ENCODE data around the gene CPLANE1.
"Not testable (repeated sequence)": the region's sequence is repeated elsewhere in the genome, so short reads cannot be mapped to it uniquely, and the experiment has no call there.

The CPLANE1 gene

DNA sequence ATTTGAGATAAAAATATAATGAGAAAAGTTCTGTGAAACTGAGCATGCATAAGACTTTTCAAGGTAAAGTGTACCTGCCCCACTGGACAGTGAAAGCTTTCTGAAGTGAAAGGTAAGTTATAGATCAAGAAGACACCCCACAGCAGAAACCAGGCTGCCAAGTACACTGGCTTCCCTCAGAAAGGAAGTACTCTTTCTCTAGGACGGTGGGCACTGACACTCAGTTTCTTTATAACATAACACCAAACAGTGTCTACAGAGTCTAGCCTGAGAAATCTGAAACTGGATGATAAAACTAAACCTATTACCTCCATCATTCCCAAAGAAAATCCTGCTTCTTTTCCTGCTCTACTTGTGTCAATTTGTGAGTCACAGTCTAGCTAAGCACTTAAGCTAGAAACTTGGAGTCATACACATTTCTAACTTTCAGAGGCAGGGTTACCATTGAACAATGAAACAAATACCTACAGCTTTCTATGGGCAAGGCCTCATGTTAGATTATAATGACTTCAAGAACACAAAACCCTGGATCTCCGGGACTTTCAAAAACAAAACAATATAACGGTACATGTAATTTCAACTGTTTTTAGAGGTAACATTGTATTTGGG is 136.7 kb downstream of the CPLANE1 start:
- no peak for DNase-seq

DNA sequence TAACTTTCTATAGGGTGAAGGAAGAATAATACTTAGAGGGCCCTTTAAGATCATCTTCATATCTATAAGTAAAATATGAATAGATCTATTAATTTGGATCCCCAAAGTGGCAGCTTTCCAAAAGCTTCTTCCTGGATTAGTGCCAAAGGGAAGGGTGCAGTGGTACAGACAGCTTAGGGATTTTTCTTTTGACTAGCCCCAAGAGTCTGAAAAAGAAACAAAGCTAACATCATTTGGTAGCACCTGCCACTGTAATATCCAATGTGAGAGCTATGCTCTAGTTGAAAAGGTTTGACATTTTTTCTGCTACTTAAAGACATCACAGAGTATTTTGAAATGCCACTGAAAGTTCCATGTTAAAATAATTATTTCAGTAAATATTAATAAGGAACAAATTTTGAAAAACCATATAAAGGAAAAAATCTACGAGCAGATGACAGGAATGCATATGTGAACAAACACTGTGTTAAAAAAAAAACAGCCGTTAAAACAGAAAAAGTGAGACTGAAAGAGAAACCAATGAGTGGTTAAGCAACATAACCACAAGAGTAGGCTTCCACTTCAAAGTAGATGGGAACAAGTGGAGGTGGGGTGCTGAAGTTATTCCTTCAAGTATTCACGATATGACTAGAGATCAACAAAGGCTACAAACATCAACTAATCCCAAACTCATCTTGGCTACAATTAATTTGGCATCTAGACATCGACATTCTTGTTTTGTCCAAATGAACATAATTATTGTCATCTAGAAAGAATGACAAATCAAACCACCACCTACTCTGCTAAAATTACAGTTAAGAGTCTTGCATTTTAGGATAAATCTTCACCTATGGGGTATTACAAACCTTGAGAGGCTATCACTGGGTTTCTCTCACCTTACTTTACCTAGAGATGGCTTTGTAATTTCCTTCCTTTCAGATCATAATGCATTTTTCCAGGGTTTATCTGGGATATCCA is 137.5 kb downstream of the CPLANE1 start:
- no peak for DNase-seq

DNA sequence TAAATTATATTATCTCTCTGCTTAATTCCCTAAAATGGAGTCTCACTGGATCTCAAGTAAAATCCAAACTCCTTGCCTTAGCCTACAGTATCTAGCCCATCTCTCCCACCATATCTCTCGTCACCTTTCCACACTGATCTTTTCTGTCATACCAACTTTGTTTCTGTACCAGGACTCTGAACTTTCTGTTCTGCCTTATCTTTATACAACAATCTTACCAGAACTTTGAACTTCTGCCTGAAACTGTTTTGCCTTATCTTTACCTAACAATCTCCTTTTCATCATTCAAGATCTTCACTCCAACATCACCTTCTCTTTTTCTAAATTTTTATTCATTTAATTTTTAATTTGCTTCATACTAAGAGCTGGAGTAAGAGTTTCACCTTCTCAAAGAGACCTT is 139.0 kb downstream of the CPLANE1 start:
- DNase-seq: no peak

DNA sequence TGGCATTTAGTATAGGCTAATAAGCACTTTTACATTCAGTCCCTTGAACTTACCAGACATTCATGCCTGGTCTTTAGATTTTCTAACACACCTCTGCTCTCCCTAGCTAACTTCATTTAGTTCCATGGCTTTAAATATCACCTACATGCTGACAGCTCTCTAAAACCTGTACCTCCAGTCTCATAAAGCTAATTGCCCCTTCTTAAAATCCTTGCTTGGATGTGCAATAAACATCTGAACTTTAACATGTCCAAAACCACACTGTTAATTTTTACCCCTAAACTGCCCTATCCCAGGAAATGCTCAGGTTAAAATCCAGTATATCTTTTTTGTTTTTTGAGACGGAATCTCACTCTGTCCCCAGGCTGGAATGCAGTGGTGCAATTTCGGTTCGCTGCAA is 139.8 kb downstream of the CPLANE1 start:
- no peak for DNase-seq

DNA sequence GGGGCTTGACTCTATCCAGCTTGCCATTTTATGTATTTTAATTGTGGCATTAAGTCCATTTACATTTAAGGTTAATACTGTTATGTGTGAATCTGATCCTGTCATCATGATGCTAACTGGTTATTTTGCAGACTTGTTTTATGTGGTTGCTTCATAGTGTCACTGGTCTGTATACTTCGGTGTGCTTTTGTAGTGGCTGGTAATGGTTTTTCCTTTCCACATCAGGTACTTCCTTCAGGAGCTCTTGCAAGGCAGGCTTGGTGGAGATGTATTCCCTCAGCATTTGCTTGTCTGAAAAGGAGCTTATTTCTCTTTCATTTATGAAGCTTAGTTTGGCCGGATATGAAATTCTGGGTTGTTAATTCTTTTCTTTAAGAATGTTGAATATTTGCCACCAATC is 145.9 kb downstream of the CPLANE1 start:
- DNase-seq: no peak

DNA sequence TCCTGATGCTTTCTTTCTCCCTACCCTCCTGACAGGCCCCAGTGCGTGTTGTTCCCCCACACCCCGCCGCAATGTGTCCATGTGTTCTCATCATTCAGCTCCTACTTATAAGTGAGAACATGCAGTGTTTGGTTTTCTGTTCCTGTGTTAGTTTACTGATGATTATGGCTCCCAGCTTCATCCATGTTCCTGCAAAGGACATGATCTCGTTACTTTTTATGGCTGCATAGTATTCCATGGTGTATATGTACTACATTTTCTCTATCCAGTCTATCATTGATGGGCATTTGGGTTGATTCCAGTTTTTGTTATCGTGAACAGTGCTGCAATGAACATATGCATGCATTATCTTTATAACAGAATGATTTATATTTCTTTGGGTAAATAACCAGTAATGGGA is 149.9 kb downstream of the CPLANE1 start:
- not testable (repeated sequence) for DNase-seq

DNA sequence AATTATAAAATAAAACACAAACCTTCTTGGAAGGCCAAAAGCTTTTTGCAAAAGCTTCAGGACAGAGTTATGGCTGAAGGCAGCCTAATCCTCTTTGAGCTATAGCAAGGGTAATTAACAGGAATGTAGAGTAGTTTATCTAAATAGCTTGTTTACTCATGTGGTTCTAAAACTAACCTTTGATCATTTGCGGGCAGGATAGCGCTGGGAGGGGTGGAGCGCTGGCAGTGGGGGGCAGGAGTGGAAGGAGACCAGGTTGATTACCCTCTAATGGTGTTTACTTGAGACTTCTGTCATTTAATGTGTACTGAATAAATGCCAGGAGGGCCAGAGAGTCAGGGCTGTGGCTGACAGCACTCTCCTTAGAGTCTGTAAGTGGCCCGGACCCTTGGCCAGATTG is 155.4 kb downstream of the CPLANE1 start:
- not testable (repeated sequence) for DNase-seq

DNA sequence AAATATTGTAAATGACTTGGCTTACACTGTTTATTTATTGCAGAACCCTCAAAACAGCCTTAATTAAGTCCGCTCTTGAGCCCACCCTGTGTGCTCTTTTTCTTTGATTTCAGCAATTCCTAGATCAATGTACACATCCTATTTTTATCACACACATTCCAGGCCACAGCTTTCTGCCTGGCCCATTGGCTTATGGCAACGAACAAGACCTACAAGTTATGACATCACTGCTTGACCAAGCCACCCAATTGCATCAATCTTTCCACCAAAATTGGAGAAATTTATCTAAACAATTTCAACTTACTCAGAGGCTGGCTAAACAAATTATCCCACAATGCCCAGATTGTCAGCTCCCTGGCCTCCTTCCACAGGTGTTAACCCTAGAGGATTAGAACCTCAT is 158.4 kb downstream of the CPLANE1 start:
- DNase-seq: no peak

DNA sequence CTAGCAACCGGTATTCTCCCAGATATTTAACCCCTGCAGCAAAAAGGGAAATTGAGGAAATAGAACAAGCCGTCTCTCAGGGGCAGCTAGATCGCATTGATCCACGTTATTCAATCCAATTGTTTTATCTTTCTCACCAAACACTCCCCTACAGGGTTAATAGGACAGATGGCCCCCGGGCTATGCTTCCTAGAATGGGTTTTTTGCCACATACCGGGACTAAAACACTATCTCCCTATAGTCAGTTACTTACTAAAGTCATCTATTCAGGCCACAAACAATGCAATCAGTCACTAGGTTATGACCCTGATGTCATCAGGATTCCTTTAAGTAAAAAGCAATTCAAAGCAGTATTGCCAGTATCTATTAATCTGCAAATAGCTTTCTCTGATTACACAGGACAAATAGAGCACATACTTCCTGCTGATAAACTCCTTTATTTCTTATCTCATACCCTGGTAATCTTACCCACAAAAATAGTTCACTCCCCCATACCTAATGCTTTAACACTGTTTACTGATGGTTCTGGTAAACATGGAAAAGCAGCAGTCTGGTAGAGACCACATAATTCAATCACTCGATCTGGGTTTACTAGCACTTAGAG is 159.0 kb downstream of the CPLANE1 start:
- no peak for DNase-seq

DNA sequence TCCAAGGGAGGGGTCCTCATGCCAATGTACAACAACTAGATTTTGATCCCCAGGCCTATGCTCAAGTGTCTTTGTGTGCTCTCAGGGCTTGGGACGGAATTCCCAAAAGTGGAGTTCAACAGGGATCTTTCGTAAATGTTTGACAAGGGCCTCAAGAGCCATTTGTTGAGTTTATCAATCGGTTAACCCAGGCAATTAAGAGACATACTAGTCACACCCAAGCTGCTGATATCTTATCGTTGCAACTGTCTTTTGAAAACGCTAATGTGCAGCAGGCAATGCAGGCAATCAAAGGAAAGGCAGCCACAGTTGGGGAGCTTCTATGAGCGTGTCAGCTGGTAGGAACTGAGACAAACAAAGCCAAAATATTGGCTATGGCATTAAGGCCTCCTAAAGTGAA is 161.2 kb downstream of the CPLANE1 start:
- no peak for DNase-seq

DNA sequence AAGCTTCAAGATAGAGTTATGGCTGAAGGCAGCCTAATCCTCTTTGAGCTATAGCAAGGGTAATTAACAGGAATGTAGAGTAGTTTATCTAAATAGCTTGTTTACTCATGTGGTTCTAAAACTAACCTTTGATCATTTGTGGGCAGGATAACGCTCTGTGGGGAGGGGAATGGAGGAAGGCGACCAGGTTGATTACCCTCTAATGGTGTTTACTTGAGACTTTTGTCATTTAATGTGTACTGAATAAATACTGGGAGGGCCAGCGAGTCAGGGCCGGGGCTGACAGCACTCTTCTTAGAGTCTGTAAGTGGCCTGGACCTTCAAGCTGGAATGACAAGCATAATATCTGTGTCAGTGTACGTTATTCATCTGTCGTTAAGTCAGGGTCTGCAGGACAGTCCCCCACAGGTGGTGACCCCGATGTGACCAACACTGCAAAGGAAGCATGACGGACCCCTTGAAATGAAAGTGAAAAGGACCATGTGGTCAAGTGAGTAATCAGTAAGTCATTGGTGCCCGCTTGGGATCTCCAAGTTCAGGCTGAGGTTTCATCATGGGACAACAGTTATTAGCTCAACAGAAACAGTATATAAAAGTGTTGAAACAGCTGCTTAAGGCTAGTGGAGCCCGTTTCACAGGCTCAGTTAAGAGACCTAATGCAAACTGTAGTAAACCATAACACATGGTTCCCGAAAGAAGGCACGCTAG is 162.6 kb downstream of the CPLANE1 start:
- no peak for DNase-seq

DNA sequence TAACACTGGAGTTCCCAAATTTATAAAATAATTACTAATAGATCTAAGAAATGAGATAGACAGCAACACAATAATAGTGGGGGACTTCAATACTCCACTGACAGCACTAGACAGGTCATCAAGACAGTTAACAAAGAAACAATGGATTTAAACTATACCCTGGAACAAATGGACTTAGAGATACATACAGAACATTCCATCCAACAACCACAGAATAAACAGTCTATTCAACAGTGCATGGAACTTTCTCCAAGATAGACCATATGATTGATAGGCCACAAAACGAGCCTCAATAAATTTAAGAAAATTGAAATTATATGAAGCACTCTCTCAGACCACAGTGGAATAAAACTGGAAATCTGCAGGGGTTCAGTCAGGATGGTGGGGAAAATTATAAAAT is 163.2 kb downstream of the CPLANE1 start:
- DNase-seq: not testable (repeated sequence)

DNA sequence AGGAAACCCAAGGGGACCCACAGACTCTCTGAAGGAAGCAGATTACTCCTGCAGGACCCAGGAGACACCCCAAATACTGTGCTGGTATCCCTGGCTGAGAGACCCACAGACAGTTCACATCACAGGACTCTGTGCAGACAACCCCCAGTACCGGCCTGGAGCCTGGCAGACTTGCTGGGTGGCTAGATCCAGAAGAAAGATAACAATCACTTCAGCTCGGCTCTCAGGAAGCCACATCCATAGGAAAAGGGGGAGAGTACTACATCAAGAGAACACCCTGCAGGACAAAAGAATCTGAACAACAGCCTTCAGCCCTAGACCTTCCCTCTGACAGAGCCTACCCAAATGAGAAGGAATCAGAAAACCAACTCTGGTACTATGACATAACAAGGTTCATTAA is 166.2 kb downstream of the CPLANE1 start:
- DNase-seq: not testable (repeated sequence)

DNA sequence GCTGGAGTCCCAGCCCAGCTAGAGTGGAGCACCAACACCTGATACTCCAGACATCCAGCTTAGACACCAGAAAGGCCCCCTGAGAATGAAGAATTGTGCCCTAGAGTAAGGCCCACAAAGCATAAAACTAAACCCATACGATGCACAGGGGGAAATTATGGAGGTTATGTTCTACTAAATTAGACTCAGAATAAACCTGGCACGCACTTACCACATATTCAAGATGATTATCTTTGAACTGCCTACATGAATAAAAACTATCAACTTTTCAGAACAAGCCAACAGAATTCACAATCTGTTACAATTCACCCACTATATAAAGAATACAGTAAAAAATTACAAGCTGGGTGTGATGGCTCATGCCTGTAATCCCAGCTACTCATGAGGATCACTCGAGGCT is 168.5 kb downstream of the CPLANE1 start:
- no peak for DNase-seq

DNA sequence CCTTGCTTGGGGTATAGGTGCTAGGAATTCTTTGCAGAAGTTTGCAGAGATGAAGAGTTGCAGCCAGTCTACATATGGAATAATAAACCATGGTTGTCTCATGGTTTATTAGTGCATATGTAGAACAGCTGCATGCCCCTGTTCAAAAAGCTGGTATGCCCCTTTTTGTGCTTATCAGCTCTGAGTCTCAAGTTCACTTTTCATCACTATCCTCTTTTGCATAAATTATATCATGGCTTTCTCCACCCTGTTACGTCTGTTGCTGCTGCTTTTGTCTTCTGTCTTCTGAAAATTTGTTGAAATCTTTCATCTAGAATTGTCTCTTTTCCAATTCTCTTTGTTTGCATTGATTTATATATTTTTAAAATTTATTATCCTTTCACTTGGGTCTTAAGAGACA is 172.0 kb downstream of the CPLANE1 start:
- DNase-seq: no peak

DNA sequence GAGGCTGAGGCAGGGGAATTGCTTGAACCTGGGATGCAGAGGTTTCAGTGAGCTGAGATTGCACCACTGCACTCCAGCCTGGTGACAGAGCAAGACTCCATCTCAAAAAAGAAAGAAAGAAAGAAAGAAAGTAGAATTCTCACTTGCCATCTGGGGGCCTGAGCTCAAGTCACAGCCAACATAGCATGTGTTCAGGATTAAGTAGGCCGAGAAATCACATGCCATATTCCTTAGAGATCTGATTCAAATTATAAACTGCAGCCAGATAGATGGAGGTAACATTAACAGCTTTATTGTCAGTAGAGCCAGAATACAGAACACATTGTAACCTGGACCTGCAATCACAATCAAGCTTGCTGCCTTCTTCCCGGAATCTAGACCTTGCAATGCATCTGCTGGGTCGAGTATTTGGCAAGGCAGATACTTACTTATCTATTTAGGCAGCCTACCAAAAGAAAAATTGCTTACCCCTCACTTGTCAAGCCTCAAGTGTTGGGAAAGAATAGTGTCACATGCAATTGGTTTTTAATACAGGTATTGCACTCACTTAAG is 173.7 kb downstream of the CPLANE1 start:
- DNase-seq: no peak

DNA sequence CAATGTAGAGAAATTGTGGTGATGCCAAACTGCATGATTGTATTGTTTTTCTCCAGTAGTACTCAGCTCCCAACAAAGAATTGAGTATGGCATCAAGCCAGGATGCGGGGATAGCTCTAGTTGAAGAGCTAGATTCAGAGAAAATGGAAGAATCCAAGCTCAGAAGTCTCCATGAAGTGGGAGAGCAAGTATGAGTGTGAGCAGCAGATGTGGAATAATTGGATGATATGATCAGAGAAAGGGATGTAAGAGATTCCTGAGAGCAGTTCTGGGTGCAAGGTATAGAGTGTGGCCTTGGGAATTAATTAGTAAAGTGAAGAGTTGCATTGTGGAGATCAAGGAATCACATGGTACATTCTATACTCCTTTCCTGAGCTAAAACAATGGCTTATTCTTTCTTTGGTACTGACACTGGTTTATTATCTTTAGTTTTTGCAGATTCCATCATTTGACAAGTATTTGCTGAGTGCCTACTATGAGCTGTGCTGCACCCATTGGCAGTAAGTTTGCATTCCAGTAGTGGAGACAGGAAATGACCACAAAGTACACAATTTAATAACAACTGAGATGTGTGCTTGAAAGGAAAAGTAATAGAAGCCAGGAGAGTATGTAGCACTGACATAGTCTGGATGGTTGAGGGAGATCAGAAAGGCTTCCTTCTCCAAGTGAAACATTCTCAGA is 177.1 kb downstream of the CPLANE1 start:
- no peak for DNase-seq

DNA sequence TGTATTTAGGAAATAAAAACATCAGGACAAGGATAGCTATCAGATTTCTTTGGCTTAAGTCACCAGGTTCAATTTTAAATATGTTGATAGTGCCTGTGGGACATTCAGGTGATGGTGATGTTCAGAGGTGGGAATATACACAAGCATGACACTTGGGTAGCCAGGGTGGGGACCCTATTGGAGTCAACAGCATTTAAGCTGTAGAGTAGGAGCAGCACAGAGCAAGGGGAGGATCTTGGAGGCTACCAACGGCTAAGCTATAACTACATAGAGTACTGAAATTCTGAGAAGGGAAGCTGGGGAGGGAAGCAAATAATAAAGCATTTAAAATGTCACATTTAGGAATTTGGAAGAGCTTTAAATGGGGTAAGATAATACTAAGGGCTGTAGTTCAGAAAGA is 177.7 kb downstream of the CPLANE1 start:
- no peak for DNase-seq

DNA sequence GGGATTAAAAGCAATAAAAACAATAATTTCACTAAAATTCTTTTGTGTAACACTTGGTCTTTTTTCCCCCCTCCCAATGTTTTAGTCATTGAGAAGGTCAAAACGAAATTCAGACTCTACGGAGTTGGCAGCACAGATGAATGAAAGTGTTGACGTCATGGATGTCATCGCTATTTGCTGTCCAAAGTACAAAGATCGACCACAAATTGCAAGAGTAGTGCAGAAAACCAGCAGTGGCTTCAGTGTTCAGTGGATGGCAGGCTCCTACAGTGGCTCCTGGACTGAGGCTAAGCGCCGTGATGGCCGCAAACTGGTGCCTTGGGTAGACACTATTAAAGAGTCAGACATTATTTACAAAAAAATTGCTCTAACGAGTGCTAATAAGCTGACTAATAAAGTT is 184.7 kb downstream of the CPLANE1 start:
- DNase-seq: no peak

DNA sequence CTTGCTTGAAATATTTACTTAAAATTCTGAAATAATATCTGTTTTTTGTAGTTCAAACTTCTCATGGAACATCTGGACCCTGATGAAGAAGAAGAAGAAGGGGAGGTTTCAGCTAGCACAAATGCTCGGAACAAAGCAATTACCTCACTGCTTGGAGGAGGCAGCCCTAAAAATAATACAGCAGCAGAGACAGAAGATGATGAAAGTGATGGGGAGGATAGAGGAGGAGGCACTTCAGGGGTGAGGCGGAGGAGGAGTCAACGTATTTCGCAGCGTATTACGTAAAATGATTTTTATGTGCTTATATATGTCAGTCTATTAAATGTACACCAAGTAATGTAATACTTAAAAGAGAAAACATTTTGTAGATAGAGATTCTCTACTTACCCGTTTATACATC is 185.4 kb downstream of the CPLANE1 start:
- no peak for DNase-seq

DNA sequence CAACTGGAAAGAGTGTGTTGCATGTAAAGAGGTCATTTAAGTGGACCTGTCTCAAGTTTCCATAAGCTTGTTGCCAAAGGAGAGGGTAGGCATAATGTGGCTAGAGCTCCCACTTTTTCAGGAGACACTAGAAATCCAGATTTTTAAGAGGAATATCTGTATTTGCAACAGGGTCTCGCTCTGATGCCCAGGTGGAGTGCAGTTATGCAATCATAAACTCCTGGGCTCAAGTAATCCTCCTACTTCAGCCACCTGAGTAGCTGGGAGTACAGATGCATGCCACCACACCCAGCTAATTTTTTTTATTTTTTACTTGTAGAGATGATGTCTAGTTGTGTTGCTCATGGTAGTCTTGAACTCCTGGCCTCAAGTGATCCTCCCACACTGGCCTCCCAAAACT is 189.1 kb downstream of the CPLANE1 start:
- DNase-seq: no peak

DNA sequence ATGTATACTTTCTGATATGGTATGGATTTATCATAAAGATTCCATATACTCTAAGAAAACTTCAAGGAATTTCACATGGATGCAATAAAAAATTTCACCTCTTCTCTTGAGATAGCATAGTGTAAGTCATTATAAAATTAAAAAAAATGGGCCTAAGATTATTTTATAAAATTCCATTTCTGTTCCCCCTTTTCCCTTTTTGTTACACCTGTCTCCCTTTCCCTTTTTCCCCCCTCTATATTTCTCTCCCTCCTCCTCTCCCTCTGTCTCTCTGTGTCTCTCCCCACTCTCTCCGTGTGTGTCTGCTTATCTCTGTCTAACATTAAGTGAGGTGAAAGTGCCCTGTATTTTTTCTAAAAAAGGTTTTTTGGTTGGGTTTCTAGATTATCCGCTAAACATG is 192.4 kb downstream of the CPLANE1 start:
- no peak for DNase-seq
